OCI-M2 (cell line): ENCODE data around the gene CHST15.

Experiments used
- DNase-seq: peaks from one replicate; lab custom pipeline; 2025; ENCODE audit not compliant: unreplicated experiment; lab: John Stamatoyannopoulos, UW

Gene CHST15

DNA sequence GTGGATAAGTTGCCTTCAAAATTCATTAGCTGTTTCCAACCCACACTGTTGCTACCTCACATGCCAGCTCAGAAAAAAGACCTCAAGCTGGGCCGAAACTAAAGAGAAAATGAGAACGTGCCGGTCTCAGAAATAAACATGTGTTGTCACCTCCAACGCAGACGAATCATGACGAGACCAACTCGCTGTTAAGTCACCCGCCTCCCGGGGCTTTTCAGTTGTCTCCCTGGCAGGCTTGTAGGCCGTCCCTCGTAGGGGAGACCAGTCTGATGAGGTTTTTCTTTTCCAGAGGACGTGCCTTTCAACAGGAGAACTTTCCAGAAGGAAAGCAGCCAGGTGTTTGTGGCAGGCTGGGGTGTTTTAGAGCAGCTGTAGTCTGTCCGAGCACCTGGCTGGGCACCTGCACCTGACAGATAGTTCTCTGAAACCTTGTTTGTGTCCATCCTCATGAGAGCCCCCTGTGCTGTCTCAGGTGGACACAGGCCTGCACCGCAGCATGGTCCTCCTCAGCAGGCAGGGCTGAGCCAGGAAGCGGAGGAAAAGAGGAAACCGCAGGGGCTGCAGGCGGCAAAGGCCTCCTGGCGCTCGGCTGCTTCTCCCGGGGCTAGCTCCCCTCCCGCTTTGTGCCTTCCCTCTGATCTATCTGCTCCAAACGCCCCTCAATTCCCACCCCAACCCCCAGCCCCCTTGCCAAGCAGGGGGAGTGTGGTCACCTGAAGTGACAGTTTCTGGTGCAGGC lies 78.8 kb downstream of the CHST15 start:
- DNase-seq, result no peak

DNA sequence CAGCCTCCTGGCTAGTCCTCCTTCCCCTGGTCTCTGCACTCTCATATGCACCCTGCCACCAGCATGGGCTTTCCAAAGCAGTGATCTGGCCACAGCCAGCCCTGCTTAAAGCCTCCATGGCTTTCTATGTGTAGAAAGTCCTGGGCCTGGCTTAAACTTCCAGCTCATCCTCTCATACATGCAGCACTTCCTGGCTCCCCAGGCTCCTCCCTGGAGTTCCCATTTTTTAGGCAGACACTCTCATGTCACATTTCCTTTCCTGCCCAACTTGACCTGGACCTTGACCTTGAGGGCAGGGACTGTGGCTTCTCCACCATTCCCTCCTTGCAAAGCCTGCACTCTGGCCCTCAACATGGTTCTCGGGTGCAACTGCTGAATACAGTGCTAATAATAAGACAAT lies 79.5 kb downstream of the CHST15 start:
- DNase-seq, result no peak

DNA sequence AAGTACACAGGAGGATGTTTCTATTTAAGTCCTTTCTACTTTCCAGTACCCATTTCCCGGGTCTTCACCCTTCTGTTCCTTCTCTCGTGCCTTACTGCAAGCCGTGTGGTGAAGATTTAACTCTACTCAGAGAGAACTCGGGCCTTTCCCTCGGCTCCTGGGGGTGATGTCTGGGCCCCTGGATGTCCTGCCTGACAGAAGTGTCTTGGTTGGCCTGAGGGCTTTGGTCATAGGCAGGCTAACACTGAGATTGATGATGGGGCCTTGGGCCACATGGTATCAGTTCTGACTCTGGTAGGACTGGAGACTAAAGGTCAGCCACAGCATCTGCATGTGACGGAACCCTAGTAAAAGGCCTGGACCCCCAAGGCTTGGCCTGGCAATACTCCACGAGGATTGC lies 80.4 kb downstream of the CHST15 start:
- no peak for DNase-seq

DNA sequence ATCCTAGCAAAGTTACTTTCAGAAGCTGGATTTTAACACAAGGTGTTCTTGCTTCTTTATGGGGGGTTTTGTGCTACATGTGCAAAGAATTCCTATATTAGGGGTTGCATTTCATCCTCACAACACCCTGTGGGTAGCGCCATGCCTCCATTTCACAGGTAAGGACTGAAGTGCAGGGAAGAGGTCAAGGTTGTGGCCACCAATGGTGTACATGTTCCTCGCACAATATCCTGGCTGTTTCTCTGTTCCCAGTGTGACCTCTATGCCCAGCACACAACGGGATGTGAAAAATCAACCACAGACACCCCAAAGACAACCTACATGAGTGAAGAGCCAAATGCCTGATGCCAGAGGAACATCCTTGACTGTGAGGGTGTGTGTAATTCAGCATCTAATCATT lies 80.8 kb downstream of the CHST15 start:
- no peak for DNase-seq

DNA sequence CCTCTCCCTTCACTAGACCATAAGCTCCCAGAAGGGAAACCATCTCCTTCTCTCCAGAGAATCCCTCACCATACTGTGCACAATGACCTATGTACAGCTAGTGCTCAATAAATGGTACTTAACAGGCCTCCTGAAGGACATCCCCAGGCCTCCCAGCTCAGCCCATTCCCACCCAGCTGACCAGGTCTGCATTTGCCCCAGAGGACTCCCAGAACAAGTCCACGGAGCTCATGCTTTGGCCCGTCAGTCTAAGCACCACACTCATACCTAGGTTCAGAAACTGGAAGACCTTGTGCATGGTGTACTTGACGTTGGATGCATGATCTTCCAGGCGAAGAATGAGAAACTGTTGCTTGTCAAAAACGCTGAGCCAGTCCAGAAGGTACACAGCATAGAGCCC lies 81.3 kb downstream of the CHST15 start:
- DNase-seq, result no peak

DNA sequence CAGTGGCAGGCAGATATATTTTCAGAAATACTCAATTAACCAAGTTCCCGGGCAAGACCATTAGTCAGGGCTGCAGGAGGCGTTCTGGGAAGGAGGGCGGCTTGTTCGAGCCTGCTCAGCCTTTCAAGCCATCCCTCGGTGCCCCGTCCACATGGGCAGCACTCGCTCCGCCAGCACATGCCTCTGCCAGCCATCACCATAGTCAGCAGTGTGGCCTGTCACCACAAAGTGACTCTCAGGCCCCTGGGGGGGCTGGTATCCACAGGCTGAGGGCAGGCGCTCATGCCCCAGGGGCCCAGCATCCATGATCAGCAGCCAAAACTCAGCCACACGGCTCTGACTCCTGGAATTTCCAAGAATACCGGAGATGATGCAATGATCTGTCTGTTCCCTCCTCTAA lies 81.9 kb downstream of the CHST15 start:
- no peak for DNase-seq

DNA sequence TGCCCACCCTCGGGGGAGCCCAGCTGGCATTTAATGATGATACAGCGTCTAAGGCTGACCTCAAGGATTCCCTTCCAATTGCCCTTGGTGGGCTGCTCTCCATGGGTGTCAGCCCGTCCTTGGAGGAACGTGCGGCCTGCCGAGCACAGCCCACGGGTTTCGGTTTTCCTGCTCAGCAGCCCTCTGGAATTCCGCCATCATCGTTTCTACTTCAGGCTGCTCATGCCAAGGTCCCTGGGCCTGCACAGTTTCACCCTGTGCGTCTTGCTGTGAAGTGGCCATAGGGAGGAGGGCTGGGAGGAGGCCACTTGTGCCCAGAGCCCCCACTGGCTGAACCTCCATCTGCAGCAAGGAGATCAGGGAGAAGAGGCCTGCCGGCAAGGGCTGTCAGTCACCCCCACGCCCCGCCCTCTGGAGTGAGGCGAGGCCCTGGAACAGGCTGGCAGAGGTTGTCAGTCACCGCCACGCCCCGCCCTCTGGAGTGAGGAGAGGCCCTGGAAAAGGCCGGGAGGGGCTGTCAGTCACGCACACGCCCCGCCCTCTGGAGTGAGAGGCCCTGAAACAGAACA lies 82.8 kb downstream of the CHST15 start:
- DNase-seq, result no peak

DNA sequence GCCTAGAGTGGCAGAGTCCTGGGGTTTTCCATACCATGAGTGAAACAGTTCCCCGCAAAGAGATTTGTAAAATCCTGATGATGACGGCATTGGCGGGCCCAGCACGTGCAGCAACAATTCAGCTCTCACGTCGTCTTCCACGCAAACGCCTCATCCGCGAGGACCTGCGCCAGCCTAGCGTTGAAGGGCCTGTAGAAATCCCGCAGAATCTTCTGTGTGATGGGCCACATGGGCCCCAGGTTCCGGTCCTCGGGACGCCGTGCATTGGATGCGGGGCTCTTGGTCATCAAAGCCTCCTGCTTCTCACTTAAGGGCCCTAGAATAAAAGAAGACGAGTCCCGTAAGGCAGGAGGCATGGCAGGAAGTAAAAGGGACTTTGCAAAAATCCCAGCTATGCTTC lies 83.4 kb downstream of the CHST15 start:
- DNase-seq, result no peak

DNA sequence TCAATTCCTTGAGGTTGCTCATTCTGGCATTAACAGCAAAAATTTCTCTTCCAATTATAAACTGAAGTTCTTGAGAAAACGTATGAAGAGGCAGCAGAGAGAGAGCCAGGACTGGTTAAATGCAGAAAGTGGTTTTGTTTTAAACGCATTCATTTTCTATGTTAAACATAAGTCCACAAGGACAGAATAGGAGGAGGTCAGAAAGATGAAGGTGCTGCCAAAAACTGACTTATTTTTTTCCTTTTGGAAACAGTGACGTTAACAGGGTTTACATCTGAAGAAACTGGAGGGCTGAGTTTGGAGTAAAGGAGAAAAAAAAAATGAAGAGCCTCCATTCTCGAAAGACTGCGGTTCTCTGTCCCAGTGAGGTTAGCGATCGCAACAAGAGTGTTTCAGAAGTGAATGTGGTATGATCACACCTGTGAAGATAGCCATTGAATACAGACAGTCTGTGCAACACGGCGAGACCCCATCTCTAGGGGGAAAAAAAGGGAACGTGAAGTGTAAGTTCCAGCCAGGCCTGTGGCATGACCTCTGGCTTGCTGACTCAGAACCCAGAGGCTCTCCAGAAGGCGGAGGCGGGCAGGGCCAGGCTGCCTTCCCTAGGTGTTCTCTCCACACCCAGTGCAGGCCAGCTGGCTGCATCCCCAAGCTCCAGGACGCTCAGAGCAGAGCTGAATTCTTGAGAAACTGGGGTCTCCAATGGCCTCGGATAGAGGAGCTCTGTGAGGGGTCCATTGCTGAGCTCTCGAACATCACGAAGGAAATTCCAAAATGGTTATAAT lies 84.0 kb downstream of the CHST15 start:
- no peak for DNase-seq

DNA sequence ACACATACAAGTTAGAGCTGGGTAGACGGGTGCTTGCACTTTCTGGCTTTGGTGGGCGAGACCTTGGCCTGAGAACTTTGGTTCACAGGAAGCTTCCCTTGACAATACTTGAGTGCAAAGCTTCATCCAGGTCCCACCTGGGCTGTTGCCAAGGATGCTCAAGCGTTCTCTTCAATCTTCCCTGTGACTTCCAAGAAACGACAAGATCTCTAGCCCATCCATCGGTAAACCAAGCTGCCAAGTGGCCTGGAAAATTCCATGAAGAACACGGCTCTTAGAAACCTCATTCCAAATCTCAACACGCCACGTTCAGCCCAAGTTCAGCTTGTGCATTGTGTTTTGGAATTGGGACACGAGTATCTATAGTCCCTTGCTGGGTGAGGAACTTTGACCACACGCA lies 84.7 kb downstream of the CHST15 start:
- no peak for DNase-seq

DNA sequence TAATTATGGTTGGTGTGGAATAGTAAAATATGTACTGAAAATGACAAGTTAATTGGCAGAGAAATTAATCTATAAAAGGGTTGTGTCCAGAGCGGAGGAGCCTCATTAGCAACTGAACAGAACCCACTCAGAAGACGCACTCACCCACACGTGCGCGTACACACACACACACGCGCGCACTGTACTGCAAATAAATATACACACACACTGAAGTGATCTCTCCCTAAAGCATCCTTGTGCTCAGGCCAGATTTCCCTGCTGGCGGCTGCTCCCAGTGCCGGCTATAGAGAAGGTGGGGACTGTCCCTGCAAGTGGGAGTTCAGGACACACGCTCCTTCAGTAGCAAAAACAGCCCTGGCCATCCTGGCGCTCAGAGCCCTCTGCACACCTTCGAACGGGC lies 85.2 kb downstream of the CHST15 start:
- DNase-seq, result no peak

DNA sequence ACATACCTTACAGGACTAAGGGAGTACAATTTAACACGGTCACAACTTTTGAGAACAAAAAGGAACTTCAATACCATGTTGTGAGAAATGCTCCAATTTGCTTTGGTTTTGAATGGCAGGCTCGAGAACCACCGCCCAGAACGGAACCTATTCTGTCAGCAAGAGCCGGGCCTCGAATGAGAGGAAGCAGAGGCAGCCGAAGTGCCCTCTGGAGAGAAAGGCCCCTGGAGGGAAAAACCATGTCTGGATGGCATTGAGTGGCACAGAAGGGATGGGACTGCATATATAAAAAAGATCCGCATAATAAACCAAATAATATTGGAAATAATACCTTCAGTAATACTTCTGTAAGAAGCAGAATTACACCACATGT lies 85.6 kb downstream of the CHST15 start:
- no peak for DNase-seq

DNA sequence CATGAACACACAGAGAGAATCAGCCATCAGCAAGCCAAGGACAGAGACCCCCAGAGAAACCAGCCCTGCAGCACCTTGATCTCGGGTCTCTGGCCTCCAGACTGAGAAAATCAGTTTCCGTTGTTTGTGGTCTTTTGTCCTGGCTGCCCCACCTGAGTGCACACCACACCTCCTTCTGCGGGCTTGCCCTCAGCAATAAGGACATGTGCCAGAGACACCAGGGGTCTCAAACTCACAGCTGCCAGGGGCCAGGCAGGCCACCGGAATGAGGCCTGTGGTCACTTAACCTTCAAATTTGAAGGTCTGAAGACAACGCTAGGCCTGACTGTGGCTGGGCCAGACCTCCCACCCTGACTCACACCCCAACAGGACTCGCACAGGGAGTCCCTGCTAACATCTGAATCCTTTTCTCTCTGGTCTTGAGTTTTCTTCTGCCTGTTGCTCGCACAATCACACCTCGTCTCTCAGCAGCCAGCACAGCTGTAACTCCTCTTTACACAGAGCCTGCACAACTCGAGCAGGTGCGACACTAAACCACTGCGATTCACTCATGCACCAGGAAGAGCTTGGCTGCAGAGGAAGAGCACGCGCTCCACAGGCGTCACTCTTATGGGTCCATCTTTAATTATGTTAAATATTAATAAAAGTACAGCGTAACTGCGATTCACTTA lies 86.2 kb downstream of the CHST15 start:
- no peak for DNase-seq

DNA sequence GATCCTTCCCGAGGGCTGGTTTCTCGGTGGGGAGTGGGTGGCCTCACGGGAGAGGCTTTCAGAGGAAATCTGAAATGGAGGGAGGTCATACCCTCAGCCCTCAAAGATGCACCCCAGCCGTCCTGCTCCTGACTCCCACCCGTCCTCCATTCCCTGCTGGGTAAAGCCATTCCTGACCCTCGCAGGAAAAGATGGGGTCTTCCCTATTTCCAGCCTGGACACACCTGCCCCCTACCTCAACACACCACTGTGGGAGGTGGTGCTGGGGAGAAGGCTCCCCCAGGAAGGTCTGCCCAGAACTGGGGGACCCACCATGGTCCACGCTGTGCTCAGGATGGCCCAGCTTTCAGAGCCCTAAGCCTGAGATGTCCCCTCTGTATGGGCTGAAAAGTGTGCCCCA lies 86.9 kb downstream of the CHST15 start:
- DNase-seq, result no peak

DNA sequence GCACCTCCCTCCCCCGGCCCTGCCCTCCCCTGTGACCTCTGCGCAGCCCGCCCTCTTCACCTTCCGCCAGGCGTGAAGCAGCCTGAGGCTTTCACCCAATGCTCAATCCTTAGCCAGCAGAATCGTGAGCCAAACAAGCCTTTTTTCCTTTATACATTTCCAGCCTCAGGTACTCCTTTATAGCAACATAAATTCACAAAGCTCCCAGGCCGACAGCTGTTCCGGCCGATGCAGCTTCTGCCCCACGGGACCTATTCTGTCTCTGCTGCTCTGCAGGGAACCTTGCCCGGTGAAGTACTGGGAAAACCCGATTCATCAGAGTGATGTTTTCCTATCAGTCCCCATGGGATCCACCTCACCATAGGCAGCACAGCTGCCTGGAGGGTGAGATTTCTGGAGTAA lies 87.4 kb downstream of the CHST15 start:
- no peak for DNase-seq

DNA sequence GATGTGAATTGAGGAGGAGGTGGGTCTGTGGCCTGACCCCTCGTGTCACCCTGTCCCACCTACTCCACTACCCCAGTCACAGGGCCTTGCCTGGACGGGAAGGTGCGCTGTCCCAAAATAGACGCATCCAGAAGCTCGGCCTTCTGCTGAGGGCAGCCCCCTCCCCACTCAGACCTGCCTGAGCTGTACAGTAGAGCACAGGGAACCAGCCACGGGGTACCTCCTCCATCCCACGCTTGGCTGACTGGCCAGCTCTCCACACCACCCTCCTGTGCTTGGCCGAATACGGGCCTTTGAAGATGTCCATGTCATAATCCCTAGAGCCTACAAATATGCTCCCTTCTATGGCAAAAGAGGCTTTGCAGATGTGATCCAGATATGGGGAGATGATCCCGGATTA lies 88.3 kb downstream of the CHST15 start:
- no peak for DNase-seq

DNA sequence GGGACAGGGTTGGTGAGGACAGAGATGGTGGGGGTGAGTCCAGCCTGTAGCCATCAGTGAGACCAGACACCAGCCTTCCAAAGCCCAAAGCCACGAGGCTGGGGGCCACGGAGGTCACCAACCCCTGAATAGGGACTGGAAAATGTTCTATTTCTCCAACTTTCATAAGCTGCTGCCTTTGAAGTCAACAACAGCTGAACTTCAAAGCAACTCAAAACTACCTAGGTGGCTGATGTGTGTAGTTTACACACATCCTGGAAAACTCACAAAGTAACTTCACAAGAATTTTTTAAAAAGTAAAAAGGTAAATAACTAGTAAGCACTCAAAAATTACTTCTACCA lies 88.8 kb downstream of the CHST15 start:
- DNase-seq, result no peak

DNA sequence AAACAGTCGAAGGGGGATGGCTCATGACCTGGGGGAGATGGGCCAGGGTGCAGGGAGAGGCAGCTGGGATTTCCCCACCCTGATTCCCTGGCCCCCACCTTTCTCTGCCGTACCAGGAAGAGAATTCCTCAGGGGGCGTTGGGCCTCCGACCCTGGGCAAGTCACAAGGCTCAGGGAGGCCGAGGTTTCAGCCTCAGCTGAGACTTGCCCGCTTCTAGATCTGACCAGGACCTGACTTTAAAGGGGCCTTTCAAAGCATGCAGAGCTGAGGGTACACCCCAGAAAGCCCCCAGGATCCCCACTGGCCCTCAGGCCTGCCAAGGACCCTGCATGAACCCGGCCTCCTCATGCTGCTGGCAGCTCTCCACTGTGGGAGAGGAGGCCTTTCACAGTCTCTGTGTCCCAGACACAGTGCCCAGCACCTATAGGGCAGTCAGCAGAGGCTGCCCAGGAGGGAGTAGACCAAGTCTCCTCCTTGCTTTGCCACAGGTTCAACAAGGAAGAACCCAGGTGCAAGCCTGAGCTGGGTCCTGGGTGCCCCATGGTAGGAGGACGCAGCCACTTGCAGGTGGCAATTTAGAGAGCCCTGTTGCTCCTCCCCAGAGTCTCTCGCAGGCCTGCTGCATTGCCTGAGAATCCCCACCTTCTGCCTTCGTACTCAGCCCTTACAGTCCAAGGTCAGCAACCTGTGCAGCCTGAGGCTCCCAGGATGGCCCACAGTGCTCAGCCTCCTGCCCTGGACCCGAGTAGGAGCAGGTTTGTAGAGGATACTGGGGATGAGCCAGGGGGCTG lies 89.3 kb downstream of the CHST15 start:
- no peak for DNase-seq

DNA sequence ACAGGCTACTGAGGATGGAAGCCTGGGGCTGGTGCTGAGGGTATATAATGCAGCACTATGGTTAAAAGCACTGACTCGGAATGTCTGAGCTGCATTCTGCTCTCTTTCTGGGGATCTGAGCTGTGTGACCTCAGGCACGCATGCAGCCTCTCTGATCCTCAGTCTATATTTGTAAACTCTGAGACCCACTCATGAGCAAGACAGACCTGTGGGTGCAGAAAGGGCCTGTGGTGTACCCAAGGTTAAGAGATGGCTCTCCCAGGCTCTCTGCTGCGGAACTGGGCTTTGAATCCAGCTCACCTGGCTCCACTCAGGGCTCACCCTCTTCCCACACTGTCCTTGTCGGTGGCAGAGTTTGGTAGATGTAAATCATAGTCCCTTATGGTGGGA lies 89.9 kb downstream of the CHST15 start:
- DNase-seq, result no peak

DNA sequence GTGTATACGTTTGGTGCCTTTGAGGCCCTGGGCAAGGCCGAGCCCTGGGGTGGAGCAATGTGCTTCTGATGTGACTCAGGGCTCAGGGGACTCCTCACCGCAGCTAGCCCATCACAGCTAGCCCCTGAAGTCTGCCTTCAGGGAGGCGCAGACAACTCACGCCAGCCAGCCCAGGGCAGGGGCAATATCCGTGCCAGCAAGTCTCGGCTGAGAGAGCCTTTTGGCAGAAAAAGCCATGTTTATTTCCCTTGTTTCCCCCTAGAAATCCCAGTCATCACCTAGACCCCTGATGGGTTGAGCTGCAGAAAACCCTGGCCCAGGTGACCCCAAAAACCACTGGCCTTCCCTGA lies 90.4 kb downstream of the CHST15 start:
- DNase-seq, result no peak

DNA sequence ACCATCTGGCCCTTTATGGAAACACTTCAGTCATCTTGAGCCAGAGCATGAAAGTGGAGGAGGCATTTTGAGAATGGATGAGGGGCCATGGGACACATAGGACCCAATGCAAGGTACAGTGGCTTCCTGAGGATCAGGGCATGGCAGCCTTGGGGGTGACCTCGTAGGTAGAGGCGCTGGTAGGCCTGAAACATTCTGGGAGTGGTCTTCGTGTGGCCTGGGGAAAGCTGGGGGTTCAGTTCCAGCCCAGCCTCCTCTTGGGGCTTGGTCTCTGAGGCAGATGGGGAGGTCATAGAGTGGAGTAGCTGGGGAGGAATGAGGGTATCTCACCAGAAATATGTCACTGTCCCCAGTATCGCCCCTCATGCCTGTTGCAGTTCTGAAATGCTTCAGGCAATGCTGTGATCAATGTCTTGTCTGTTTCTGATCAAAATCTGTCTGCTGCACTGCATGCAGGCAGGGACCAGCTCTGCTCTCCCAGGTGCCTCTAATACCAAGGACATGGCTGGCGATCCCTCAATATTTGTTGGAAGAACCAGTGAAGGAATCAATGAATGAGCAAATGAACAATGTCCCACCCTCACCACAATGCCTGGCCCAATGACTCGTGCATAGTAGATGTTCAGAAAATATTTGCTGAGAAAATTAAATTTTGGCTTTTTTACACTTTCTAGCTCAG lies 90.9 kb downstream of the CHST15 start:
- DNase-seq, result no peak
